DND-41 (cell line): ENCODE results near the gene ARL14EPL.

ENCODE experiments used
- EZH2 ChIP-seq: IDR thresholded peaks from 3 replicates; pipeline ENCODE4 v1.6.1; 2012; ENCODE audit warnings: borderline replicate concordance, low read depth, mild to moderate bottlenecking, moderate library complexity, low read length, inconsistent platforms; ENCODE audit not compliant: severe bottlenecking
- TF ChIP-seq, protein P1 (sequence below): IDR thresholded peaks from 2 replicates; pipeline ENCODE4 v1.5.1; 2012; ENCODE audit warnings: borderline replicate concordance, low read length, moderate library complexity, mild to moderate bottlenecking; ENCODE audit not compliant: poor library complexity, severe bottlenecking; ENCODE audit errors: extremely low read depth

DNA sequence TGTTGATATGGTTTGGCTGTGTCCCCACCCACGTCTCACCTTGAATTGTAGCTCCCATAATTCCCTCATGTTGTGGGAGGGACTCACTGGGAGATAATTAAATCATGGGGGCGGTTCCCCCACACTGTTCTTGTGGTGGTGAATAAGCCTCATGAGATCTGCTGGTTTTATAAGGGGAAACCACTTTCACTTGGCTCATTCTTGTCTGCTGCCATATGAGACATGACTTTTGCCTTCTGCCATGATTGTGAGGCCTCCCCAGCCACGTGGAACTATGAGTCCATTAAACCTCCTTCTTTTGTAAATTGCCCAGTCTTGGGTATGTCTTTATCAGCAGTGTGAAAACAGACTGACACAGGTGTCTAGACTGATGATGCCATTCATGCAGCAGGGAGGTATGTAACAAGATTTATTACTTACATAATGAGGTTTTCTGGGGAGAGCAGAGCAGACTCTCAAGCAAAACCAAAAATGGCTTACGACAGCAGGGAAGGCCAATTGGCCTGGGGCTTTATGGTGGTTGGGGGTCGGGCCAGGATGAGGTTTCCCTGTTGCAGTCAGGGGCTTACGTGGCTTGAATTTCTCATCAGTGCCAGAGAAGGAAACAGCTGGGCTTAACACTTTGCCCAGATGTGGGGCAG is 43.0 kb downstream of the ARL14EPL start:
- TF ChIP-seq, protein P1, sequence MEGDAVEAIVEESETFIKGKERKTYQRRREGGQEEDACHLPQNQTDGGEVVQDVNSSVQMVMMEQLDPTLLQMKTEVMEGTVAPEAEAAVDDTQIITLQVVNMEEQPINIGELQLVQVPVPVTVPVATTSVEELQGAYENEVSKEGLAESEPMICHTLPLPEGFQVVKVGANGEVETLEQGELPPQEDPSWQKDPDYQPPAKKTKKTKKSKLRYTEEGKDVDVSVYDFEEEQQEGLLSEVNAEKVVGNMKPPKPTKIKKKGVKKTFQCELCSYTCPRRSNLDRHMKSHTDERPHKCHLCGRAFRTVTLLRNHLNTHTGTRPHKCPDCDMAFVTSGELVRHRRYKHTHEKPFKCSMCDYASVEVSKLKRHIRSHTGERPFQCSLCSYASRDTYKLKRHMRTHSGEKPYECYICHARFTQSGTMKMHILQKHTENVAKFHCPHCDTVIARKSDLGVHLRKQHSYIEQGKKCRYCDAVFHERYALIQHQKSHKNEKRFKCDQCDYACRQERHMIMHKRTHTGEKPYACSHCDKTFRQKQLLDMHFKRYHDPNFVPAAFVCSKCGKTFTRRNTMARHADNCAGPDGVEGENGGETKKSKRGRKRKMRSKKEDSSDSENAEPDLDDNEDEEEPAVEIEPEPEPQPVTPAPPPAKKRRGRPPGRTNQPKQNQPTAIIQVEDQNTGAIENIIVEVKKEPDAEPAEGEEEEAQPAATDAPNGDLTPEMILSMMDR = no peak
- no peak for TF ChIP-seq EZH2
